ENCODE data around the gene TBC1D22A. TPM values are rescaled to one million over a fixed set of nuclear protein-coding genes. Genes with fewer than 3 reads are reported as not detected.

The TBC1D22A gene
- total and polyA plus RNA-seq, 2 donors: 11.8 to 25.7 TPM

DNA sequence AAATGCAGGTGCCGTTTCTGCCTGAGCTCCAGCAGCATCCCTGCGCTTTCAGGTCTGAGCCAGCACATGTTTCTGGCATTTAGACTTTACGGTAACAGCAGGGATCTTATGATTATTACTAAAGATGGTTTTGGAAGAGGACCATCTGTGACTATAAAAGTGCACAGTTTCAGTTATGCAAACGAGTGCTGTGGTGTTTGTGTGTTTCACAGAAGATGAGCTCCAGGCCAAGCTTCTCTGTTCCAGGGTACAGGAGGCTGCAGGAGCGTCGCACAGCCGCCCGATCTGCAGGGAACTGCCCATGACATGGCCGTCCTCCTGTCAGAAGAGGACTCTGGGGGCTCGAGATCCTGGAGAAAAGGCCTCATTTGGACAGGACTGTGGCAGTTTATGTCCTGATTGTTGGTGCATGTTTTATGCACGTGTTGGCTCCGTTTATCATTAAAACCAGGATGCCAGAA lies 297.3 kb downstream of the TBC1D22A start:
- peaks cover 0 to 4% of the 10 kb centered on the region in 2 donors for H3K9me3 ChIP-seq (ENCODE audit: control insufficient read depth in 2 of 2, insufficient read depth in 1 of 2, low read length in 1 of 2)
- no peak for DNase-seq (ENCODE audit: low read depth in 6 of 9, low spot score in 9 of 9)
- H3K4me3 ChIP-seq (ENCODE audit: low read length in 2 of 2): no peak overlapping the region
- H3K27ac ChIP-seq (ENCODE audit: low read depth in 1 of 2, low read length in 1 of 2): no peak overlapping the region
- no peaks in the 10 kb centered on the region for H3K27me3 ChIP-seq (ENCODE audit: control insufficient read depth in 2 of 2, insufficient read depth in 1 of 2, low read length in 1 of 2)
- 94% methylated on average over 12 of the region's 12 CpGs for WGBS
- no peaks in the 10 kb centered on the region for H3K4me1 ChIP-seq (ENCODE audit: control insufficient read depth in 2 of 2, insufficient read depth in 2 of 2, low read length in 2 of 2)
- peaks cover 5 to 17% of the 10 kb centered on the region in 2 donors for H3K36me3 ChIP-seq (ENCODE audit: control insufficient read depth in 2 of 2, insufficient read depth in 2 of 2, low read length in 1 of 2)

- H3K4me1 ChIP-seq (ENCODE audit: control insufficient read depth in 2 of 2, insufficient read depth in 2 of 2, low read length in 2 of 2): peaks cover 0 to 5% of the 10 kb centered on the region in 2 donors
- H3K27ac ChIP-seq (ENCODE audit: low read depth in 1 of 2, low read length in 1 of 2): no peak overlapping the region
- H3K9me3 ChIP-seq (ENCODE audit: control insufficient read depth in 2 of 2, insufficient read depth in 1 of 2, low read length in 1 of 2): no peaks in the 10 kb centered on the region
- H3K27me3 ChIP-seq (ENCODE audit: control insufficient read depth in 2 of 2, insufficient read depth in 1 of 2, low read length in 1 of 2): no peaks in the 10 kb centered on the region
- H3K4me3 ChIP-seq (ENCODE audit: low read length in 2 of 2): no peak overlapping the region
- H3K36me3 ChIP-seq (ENCODE audit: control insufficient read depth in 2 of 2, insufficient read depth in 2 of 2, low read length in 1 of 2): peaks cover 5 to 18% of the 10 kb centered on the region in 2 donors
- no peak for DNase-seq (ENCODE audit: low read depth in 6 of 9, low spot score in 9 of 9)
- 95% methylated on average over 15 of the region's 15 CpGs for WGBS
Measured at GRCh38 chr22:47060718-47061117, 298.3 kb downstream of the TBC1D22A start.

DNA sequence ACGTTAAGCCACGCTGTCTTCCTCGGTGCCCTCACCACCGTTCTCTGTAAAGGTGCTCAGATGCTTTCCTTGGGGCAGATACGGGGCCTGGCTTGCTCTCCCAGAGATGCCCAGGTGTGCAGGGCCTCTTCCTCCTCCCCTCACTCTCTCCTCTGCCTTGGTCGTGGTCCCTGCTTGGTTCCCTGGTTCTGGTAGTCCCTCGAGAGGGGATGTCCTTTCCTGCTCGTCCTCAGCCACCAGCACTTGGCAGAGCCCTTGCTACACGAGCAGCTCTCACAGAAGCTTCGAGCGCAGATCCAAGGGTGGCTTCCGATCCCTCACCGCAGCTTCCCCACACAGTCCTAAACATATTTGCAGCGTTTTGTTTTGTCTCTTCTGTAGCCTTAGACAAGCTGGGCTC lies 298.8 kb downstream of the TBC1D22A start:
- 97% methylated on average over 14 of the region's 14 CpGs for WGBS
- H3K36me3 ChIP-seq (ENCODE audit: control insufficient read depth in 2 of 2, insufficient read depth in 2 of 2, low read length in 1 of 2): peaks cover 5 to 20% of the 10 kb centered on the region in 2 donors
- H3K27me3 ChIP-seq (ENCODE audit: control insufficient read depth in 2 of 2, insufficient read depth in 1 of 2, low read length in 1 of 2): no peaks in the 10 kb centered on the region

DNA sequence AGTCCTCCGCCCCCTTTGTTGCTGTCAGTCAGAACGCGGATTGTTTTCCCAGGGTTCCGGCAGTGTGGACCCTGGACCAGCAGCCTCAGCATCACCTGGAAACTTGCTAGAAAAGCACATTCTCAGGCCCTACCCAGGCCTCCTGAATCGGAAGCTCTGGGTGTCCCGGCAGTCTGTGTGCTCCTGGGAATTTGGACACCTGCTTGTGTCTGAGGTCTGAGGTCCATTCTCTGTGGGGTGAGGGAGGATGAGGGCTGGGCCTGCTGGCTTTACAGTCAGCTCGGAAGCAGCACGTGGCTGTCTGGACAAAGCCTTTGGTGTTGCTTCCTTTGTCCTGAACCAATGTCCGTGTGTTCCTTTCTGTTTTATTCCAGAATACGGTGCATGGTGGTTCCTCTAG lies 299.7 kb downstream of the TBC1D22A start:
- no peak overlapping the region for H3K4me3 ChIP-seq (ENCODE audit: low read length in 2 of 2)
- H3K27ac ChIP-seq (ENCODE audit: low read depth in 1 of 2, low read length in 1 of 2): no peak overlapping the region
- no peaks in the 10 kb centered on the region for H3K27me3 ChIP-seq (ENCODE audit: control insufficient read depth in 2 of 2, insufficient read depth in 1 of 2, low read length in 1 of 2)
- peaks cover 5 to 14% of the 10 kb centered on the region in 2 donors for H3K36me3 ChIP-seq (ENCODE audit: control insufficient read depth in 2 of 2, insufficient read depth in 2 of 2, low read length in 1 of 2)
- over 99% methylated on average over 10 of the region's 10 CpGs for WGBS
- no peak for DNase-seq (ENCODE audit: low read depth in 6 of 9, low spot score in 9 of 9)
- no peaks in the 10 kb centered on the region for H3K9me3 ChIP-seq (ENCODE audit: control insufficient read depth in 2 of 2, insufficient read depth in 1 of 2, low read length in 1 of 2)
- H3K4me1 ChIP-seq (ENCODE audit: control insufficient read depth in 2 of 2, insufficient read depth in 2 of 2, low read length in 2 of 2): peaks cover 0 to 14% of the 10 kb centered on the region in 2 donors

More for the DNA sequence above, 298.8 kb downstream of the TBC1D22A start:
- Histone ChIP-seq H3K4me1 (ENCODE audit: control insufficient read depth in 2 of 2, insufficient read depth in 2 of 2, low read length in 2 of 2) (peaks cover 0 to 10% of the 10 kb centered on the region in 2 donors), H3K4me3 (ENCODE audit: low read length in 2 of 2) (no peak overlapping the region), H3K9me3 (ENCODE audit: control insufficient read depth in 2 of 2, insufficient read depth in 1 of 2, low read length in 1 of 2) (no peaks in the 10 kb centered on the region), H3K27ac (ENCODE audit: low read depth in 1 of 2, low read length in 1 of 2) (no peak overlapping the region)
- DNase-seq (ENCODE audit: low read depth in 6 of 9, low spot score in 9 of 9): no peak

DNA sequence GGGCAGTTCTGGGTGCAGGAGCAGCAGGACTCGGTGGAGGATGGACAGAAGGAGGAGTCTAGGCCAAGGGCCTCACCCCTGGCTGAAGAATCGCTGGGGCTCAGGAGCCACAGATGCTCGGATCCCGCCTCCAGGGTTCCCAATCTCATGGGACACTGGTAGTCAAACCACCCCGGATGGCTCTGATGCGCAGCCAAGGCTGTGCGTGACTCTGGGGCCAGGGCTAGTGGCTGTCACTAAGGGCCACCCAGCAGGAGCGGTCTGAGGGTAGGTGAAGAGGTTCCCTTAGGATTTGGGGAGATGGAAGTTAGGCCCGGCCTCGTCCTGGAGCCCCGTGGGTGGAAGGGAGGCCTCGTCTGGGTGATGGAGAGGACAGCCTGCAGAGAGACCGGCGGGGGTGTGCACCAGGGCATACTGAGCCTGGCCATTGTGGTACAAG lies 300.6 kb downstream of the TBC1D22A start:
- Histone ChIP-seq H3K27me3 (ENCODE audit: control insufficient read depth in 2 of 2, insufficient read depth in 1 of 2, low read length in 1 of 2) (no peaks in the 10 kb centered on the region), H3K4me3 (ENCODE audit: low read length in 2 of 2) (no peak overlapping the region), H3K27ac (ENCODE audit: low read depth in 1 of 2, low read length in 1 of 2) (no peak overlapping the region), H3K4me1 (ENCODE audit: control insufficient read depth in 2 of 2, insufficient read depth in 2 of 2, low read length in 2 of 2) (peaks cover 7 to 23% of the 10 kb centered on the region in 2 donors), H3K36me3 (ENCODE audit: control insufficient read depth in 2 of 2, insufficient read depth in 2 of 2, low read length in 1 of 2) (peaks cover 5 to 14% of the 10 kb centered on the region in 2 donors), H3K9me3 (ENCODE audit: control insufficient read depth in 2 of 2, insufficient read depth in 1 of 2, low read length in 1 of 2) (no peaks in the 10 kb centered on the region)
- WGBS: 92% methylated on average over 14 of the region's 14 CpGs
- DNase-seq (ENCODE audit: low read depth in 6 of 9, low spot score in 9 of 9): no peak

- H3K27me3 ChIP-seq (ENCODE audit: control insufficient read depth in 2 of 2, insufficient read depth in 1 of 2, low read length in 1 of 2): no peaks in the 10 kb centered on the region
- H3K9me3 ChIP-seq (ENCODE audit: control insufficient read depth in 2 of 2, insufficient read depth in 1 of 2, low read length in 1 of 2): no peaks in the 10 kb centered on the region
- DNase-seq (ENCODE audit: low read depth in 6 of 9, low spot score in 9 of 9): no peak
- peaks cover 5 to 14% of the 10 kb centered on the region in 2 donors for H3K36me3 ChIP-seq (ENCODE audit: control insufficient read depth in 2 of 2, insufficient read depth in 2 of 2, low read length in 1 of 2)
- 79% methylated on average over 10 of the region's 10 CpGs for whole genome bisulfite sequencing
- H3K4me3 ChIP-seq (ENCODE audit: low read length in 2 of 2): no peak overlapping the region
- peaks cover 12 to 28% of the 10 kb centered on the region in 2 donors for H3K4me1 ChIP-seq (ENCODE audit: control insufficient read depth in 2 of 2, insufficient read depth in 2 of 2, low read length in 2 of 2)
- H3K27ac ChIP-seq (ENCODE audit: low read depth in 1 of 2, low read length in 1 of 2): no peak overlapping the region
Measured at GRCh38 chr22:47063606-47064005, 301.2 kb downstream of the TBC1D22A start.

DNA sequence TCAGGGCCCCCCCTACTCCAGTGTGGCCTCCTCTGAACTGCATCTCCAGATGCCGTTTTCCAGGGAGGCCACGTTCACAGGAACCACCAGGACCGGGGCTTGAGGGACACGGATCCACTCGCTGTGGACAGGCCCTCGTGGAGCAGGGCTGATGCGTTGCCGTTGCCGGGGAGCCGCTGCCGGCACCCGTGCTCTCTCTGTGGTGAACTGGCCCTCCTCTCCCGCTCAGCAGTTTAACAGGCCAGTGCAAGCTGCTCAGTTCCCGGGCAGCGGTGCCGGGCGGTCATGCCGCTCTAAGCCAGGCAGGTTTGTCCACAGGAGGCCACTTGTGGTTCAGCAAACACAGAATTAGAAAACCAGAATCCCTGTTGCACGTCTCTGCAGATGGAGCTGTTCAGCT lies 301.6 kb downstream of the TBC1D22A start:
- peaks cover 13 to 30% of the 10 kb centered on the region in 2 donors for H3K4me1 ChIP-seq (ENCODE audit: control insufficient read depth in 2 of 2, insufficient read depth in 2 of 2, low read length in 2 of 2)
- no peak for DNase-seq (ENCODE audit: low read depth in 6 of 9, low spot score in 9 of 9)
- no peaks in the 10 kb centered on the region for H3K9me3 ChIP-seq (ENCODE audit: control insufficient read depth in 2 of 2, insufficient read depth in 1 of 2, low read length in 1 of 2)
- WGBS: 88% methylated on average over 19 of the region's 19 CpGs
- H3K27ac ChIP-seq (ENCODE audit: low read depth in 1 of 2, low read length in 1 of 2): no peak overlapping the region
- no peak overlapping the region for H3K4me3 ChIP-seq (ENCODE audit: low read length in 2 of 2)
- no peaks in the 10 kb centered on the region for H3K27me3 ChIP-seq (ENCODE audit: control insufficient read depth in 2 of 2, insufficient read depth in 1 of 2, low read length in 1 of 2)
- H3K36me3 ChIP-seq (ENCODE audit: control insufficient read depth in 2 of 2, insufficient read depth in 2 of 2, low read length in 1 of 2): peaks cover 5 to 12% of the 10 kb centered on the region in 2 donors

DNA sequence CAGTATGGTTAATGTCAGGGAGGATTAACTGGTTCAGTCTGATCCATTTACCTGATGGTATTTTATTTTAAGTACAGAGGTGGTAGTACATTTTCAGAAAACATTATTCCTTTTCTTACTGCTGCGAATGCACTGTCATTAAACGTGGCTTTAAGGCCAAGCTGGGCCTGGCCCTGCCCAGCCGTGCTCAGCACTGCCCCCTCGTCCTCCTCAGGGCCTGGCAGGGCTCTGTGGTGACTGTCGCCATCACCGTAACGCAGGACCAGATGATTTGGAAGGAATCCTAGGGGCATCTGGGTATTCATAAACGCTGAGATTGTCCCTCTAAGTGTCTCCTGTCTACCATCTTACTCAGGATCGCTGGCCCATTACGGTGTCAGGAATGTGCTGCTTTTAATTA lies 302.0 kb downstream of the TBC1D22A start:
- Histone ChIP-seq H3K36me3 (ENCODE audit: control insufficient read depth in 2 of 2, insufficient read depth in 2 of 2, low read length in 1 of 2) (peaks cover 5 to 10% of the 10 kb centered on the region in 2 donors), H3K4me3 (ENCODE audit: low read length in 2 of 2) (no peak overlapping the region), H3K4me1 (ENCODE audit: control insufficient read depth in 2 of 2, insufficient read depth in 2 of 2, low read length in 2 of 2) (peaks cover 13 to 34% of the 10 kb centered on the region in 2 donors), H3K27me3 (ENCODE audit: control insufficient read depth in 2 of 2, insufficient read depth in 1 of 2, low read length in 1 of 2) (no peaks in the 10 kb centered on the region), H3K9me3 (ENCODE audit: control insufficient read depth in 2 of 2, insufficient read depth in 1 of 2, low read length in 1 of 2) (no peaks in the 10 kb centered on the region), H3K27ac (ENCODE audit: low read depth in 1 of 2, low read length in 1 of 2) (no peak overlapping the region)
- no peak for DNase-seq (ENCODE audit: low read depth in 6 of 9, low spot score in 9 of 9)
- WGBS: 76% methylated on average over 10 of the region's 10 CpGs

- DNase-seq (ENCODE audit: low read depth in 6 of 9, low spot score in 9 of 9): no peak
- 92% methylated on average over 26 of the region's 26 CpGs for WGBS
- Histone ChIP-seq H3K36me3 (ENCODE audit: control insufficient read depth in 2 of 2, insufficient read depth in 2 of 2, low read length in 1 of 2) (peaks cover 5 to 8% of the 10 kb centered on the region in 2 donors), H3K27me3 (ENCODE audit: control insufficient read depth in 2 of 2, insufficient read depth in 1 of 2, low read length in 1 of 2) (no peaks in the 10 kb centered on the region), H3K4me3 (ENCODE audit: low read length in 2 of 2) (no peak overlapping the region), H3K27ac (ENCODE audit: low read depth in 1 of 2, low read length in 1 of 2) (peak overlapping the region in 1 of 2 donors; percentile 55), H3K9me3 (ENCODE audit: control insufficient read depth in 2 of 2, insufficient read depth in 1 of 2, low read length in 1 of 2) (no peaks in the 10 kb centered on the region), H3K4me1 (ENCODE audit: control insufficient read depth in 2 of 2, insufficient read depth in 2 of 2, low read length in 2 of 2) (peaks cover 13 to 41% of the 10 kb centered on the region in 2 donors)
Measured at GRCh38 chr22:47065756-47066615, 303.5 kb downstream of the TBC1D22A start.
